Glomerular endothelial cell (primary cell): Measurements from ENCODE around the gene SLC22A3. TPM values are rescaled to one million over a fixed set of nuclear protein-coding genes. Genes with fewer than 3 reads are reported as not detected.
"Not testable (repeated sequence)": the region's sequence is repeated elsewhere in the genome, so short reads cannot be mapped to it uniquely, and the experiment has no call there.

ENCODE experiments used
- DNase-seq: peaks from one replicate; pipeline ENCODE4 v3.0.0-alpha.2; 2011; ENCODE audit warnings: low read depth, low spot score; ENCODE audit errors: extremely low read depth
- total RNA-seq: library from RNA; depleted of rRNA; stranded (reverse); fragments of >200 nt; gene quantifications from 2 replicates; pipeline ENCODE4 v1.2.3, GENCODE V29; 2015

Gene SLC22A3
- 0.58 and 0.70 TPM in 2 replicates for total RNA-seq

GRCh38 chr6:160348223-160349019, at the start of gene SLC22A3:
SLC22A3 (plus strand) TSS chr6:160348378; CDS start chr6:160348420, 42 bp downstream.
- no peak for DNase-seq

GRCh38 chr6:160299559-160299958, 48.6 kb upstream of the SLC22A3 start:
- DNase-seq: no peak

GRCh38 chr6:160300076-160300695, 48.0 kb upstream of the SLC22A3 start:
- no peak for DNase-seq

GRCh38 chr6:160301339-160301738, 46.8 kb upstream of the SLC22A3 start:
- no peak for DNase-seq

- not testable (repeated sequence) for DNase-seq
These were observed 45.6 kb upstream of the SLC22A3 start for GRCh38 chr6:160302431-160303082.

- no peak for DNase-seq
These were observed 44.4 kb upstream of the SLC22A3 start for GRCh38 chr6:160303806-160304205.

- DNase-seq: no peak
These were observed 42.1 kb upstream of the SLC22A3 start for GRCh38 chr6:160305926-160306713.

GRCh38 chr6:160309718-160310117, 38.5 kb upstream of the SLC22A3 start:
- DNase-seq: no peak

GRCh38 chr6:160312900-160313299, 35.3 kb upstream of the SLC22A3 start:
- DNase-seq: no peak

- no peak for DNase-seq
These were observed 32.9 kb upstream of the SLC22A3 start for GRCh38 chr6:160315310-160315709.

GRCh38 chr6:160316261-160316660, 31.9 kb upstream of the SLC22A3 start:
- DNase-seq: no peak

- DNase-seq: no peak
These were observed 28.9 kb upstream of the SLC22A3 start for GRCh38 chr6:160319246-160319645.

- no peak for DNase-seq
These were observed 26.3 kb upstream of the SLC22A3 start for GRCh38 chr6:160321729-160322505.

- DNase-seq: no peak
These were observed 20.2 kb upstream of the SLC22A3 start for GRCh38 chr6:160327981-160328380.

- no peak for DNase-seq
These were observed 19.7 kb upstream of the SLC22A3 start for GRCh38 chr6:160328447-160328846.

- no peak for DNase-seq
These were observed 19.0 kb upstream of the SLC22A3 start for GRCh38 chr6:160329188-160329587.

GRCh38 chr6:160330619-160331018, 17.6 kb upstream of the SLC22A3 start:
- no peak for DNase-seq

GRCh38 chr6:160331204-160331603, 17.0 kb upstream of the SLC22A3 start:
- DNase-seq: no peak

- DNase-seq: no peak
These were observed 16.4 kb upstream of the SLC22A3 start for GRCh38 chr6:160331753-160332152.

GRCh38 chr6:160333101-160333500, 15.1 kb upstream of the SLC22A3 start:
- DNase-seq: no peak
